ENCODE results near the gene ZKSCAN3.

DNA sequence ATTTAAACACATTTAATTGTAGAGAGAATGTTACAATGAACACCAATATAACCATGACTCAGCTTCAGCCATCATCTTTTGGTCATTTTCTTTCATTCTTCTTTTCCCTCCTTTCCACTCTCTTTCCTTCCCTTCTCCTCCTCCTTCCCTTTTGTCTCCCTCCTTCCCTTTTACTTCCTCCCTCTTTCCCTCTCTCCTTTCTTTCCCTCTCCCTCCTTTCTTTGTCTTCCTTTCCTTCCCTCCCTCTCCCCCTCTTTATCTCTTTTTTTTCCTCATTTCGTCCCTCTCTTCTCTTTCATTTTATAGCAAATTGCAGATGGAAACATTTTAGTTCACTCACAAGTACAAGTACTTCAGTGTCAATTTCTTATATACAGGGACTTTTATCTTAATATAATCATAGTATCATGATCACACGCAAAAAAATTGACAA, 1.8 kb downstream of the ZKSCAN3 start:
- TF ChIP-seq, protein P1, sequence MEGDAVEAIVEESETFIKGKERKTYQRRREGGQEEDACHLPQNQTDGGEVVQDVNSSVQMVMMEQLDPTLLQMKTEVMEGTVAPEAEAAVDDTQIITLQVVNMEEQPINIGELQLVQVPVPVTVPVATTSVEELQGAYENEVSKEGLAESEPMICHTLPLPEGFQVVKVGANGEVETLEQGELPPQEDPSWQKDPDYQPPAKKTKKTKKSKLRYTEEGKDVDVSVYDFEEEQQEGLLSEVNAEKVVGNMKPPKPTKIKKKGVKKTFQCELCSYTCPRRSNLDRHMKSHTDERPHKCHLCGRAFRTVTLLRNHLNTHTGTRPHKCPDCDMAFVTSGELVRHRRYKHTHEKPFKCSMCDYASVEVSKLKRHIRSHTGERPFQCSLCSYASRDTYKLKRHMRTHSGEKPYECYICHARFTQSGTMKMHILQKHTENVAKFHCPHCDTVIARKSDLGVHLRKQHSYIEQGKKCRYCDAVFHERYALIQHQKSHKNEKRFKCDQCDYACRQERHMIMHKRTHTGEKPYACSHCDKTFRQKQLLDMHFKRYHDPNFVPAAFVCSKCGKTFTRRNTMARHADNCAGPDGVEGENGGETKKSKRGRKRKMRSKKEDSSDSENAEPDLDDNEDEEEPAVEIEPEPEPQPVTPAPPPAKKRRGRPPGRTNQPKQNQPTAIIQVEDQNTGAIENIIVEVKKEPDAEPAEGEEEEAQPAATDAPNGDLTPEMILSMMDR (IDR thresholded peaks at IDR 0.05) = no peak
- no peak for TF ChIP-seq EZH2 (IDR thresholded peaks at IDR 0.05; ENCODE audit: borderline replicate concordance, insufficient read depth, low read depth, low read length, poor library complexity, severe bottlenecking)

Measured in B cell (primary cell).